Lower leg skin (tissue), 4 donors: ENCODE measurements around the gene ARID3B. TPM values are rescaled to one million over a fixed set of nuclear protein-coding genes. Genes with fewer than 3 reads are reported as not detected.

ENCODE experiments used
- DNase-seq, 2 donors: peaks; one replicate each; pipeline ENCODE4 v3.0.0-alpha.2; 2019; ENCODE audit warnings: low spot score in 2 of 2
- H3K4me3 ChIP-seq: fragments of 200-600 bp; sonication (generic); 2 replicates; pipeline ENCODE4 v1.5.1; 2017; ENCODE audit warnings: mild to moderate bottlenecking, low read depth; ENCODE audit not compliant: poor library complexity, severe bottlenecking
- POLR2A ChIP-seq, 2 donors: fragments of 450-650 bp; IDR thresholded peaks; one replicate each; pipeline ENCODE4 v1.6.1; 2016 to 2017; ENCODE audit warnings: antibody characterized with exemption in 2 of 2, mild to moderate bottlenecking in 1 of 2, moderate library complexity in 1 of 2
- WGBS, 2 donors: methylation state at CpG; one replicate each; pipeline ENCODE4 v1.1.5; 2018; 5-methylcytosine and 5-hydroxymethylcytosine counted together
- intact Hi-C: fragments of 100-400 bp; cut with DNase I; formaldehyde crosslinking; loops from one replicate; pipeline ENCODE4 v1.15.0; 2023; ENCODE audit warnings: low total_unique reads
- total RNA-seq, 4 donors: library from RNA; depleted of rRNA; stranded (reverse); fragments of >200 nt; gene quantifications; one replicate each; pipeline ENCODE4 v1.1.0, GENCODE V29; 2016
- TF ChIP-seq, protein P1 (sequence below), 3 donors: fragments of 450-650 bp; IDR thresholded peaks; one replicate each; pipeline ENCODE4 v1.5.1; 2016; ENCODE audit warnings: antibody characterized with exemption in 3 of 3, mild to moderate bottlenecking in 3 of 3, moderate library complexity in 2 of 3

The ARID3B gene
- total RNA-seq, 4 donors from 2014 or later, result 4.9 to 6.3 (median 6.1) TPM

DNA sequence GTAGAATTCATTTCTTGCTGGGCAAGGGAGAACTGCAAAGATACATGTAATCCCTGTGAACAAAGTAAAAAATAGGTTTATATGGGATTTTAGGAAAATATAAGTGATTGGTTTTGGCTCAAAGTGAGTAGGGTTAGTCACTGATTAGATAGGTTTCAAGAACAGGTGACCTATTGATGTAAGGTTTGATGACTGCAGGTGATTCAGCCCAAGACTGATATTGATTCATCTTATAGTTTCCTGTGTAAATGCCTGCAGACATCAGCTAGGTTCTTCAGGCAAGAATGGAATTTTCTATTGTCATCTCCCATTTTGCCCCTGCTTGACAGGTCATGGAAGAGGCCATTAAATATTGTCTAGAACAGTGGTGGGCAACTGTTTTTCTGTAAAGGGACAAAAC lies 23.9 kb upstream of the ARID3B start:
- no peak overlapping the region for H3K4me3 ChIP-seq
- intact Hi-C loops, result no loop called here
- TF ChIP-seq, protein P1, sequence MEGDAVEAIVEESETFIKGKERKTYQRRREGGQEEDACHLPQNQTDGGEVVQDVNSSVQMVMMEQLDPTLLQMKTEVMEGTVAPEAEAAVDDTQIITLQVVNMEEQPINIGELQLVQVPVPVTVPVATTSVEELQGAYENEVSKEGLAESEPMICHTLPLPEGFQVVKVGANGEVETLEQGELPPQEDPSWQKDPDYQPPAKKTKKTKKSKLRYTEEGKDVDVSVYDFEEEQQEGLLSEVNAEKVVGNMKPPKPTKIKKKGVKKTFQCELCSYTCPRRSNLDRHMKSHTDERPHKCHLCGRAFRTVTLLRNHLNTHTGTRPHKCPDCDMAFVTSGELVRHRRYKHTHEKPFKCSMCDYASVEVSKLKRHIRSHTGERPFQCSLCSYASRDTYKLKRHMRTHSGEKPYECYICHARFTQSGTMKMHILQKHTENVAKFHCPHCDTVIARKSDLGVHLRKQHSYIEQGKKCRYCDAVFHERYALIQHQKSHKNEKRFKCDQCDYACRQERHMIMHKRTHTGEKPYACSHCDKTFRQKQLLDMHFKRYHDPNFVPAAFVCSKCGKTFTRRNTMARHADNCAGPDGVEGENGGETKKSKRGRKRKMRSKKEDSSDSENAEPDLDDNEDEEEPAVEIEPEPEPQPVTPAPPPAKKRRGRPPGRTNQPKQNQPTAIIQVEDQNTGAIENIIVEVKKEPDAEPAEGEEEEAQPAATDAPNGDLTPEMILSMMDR (IDR thresholded peaks at IDR 0.05), result no peak
- no peak for TF ChIP-seq POLR2A (IDR thresholded peaks at IDR 0.05)
- DNase-seq, result no peak

DNA sequence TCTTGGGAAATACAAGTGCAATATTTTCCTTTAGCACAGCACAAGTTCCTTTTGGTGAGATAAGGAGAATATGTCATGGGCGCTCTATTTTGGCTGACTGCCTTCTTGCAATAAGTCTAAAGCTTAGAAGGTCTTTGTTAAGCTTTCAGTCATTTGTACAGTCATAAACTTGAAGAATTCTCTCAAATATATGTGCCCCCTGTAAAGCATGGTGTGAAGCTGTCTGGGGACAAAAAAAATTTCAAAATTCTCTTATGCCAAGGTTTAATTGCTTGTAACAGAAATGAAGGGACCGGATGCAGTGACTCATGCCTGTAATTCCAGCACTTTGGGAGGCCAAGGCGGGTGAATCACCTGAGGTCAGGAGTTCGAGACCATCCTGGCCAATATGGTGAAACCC lies 21.7 kb upstream of the ARID3B start:
- H3K4me3 ChIP-seq, result no peak overlapping the region
- intact Hi-C loops, result no loop called here
- TF ChIP-seq, protein P1 (IDR thresholded peaks at IDR 0.05), result no peak
- TF ChIP-seq POLR2A (IDR thresholded peaks at IDR 0.05), result no peak
- DNase-seq, result no peak
- WGBS, 2 donors, result 86 to 89% methylated on average over 4 of the region's 4 CpGs

DNA sequence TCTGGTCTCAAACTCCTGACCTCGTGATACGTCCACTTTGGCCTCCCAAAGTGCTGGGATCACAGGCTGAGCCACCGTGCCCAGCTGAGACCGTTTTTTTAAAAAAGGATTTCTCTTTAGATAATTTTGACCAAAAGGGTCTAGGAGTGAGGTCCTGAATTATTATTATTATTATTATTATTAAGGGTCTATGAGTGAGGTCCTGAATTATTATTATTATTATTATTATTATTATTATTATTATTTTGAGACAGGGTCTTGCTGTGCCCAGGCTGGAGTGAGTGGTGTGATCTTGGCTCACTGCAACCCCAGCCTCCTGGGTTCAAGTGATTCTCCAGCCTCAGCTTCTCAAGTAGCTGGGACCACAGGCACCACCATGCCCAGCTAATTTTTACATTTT lies 20.6 kb upstream of the ARID3B start:
- no peak overlapping the region for H3K4me3 ChIP-seq
- no peak for TF ChIP-seq POLR2A (IDR thresholded peaks at IDR 0.05)
- TF ChIP-seq, protein P1 (IDR thresholded peaks at IDR 0.05), result no peak
- 94% methylated on average over 4 of the region's 4 CpGs for WGBS, 2 donors
- DNase-seq, result no peak
- intact Hi-C loops, result loop anchor here (10.0 kb wide), 1 partner anchor 576 kb away; no protein-coding TSS in a partner anchor

DNA sequence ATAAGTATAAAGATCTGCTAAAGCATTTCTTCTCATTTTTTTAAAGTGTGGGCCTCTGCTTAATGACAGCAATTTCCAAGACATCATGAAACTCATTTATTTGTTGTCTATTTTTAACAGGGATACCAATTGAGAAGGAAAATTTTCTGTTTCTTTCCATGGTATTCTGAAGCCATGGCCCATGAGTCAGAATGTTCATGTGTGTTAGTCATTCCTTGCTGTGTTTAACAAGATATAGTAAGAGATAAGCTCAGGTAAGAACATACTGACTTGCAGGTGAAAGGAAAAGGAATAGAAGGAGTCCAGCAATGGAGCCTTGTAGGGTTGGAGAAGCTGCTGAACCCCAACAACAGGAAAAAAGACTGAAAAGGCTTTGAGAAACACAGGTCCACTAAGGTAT lies 17.0 kb upstream of the ARID3B start:
- no peak for DNase-seq
- H3K4me3 ChIP-seq, result no peak overlapping the region
- intact Hi-C loops, result loop anchor here (10.0 kb wide), 1 partner anchor 579 kb away; no protein-coding TSS in a partner anchor
- TF ChIP-seq, protein P1 (IDR thresholded peaks at IDR 0.05), result no peak
- TF ChIP-seq POLR2A (IDR thresholded peaks at IDR 0.05), result no peak

DNA sequence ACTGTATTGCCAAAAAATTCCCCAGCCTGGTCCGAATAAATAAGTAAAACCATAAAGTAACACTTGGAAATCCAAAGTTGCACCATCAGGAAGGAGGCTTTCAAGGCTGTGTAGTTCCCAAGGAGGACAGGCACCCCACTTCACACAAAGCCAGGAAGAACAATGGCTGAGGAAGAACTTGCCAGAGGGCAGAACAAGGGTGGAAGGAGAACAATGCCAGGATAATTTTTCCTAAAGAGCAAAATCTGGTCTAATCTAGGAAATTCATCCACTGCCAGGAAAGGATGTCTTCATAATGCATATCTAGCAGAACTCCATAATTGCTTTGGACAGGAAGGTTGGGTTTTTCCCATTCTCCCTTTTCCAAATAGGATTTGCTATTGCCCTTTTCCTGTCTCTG lies 15.7 kb upstream of the ARID3B start:
- intact Hi-C loops, result loop anchor here (10.0 kb wide), 1 partner anchor 581 kb away; no protein-coding TSS in a partner anchor
- H3K4me3 ChIP-seq, result no peak overlapping the region
- TF ChIP-seq, protein P1 (IDR thresholded peaks at IDR 0.05), result no peak
- no peak for TF ChIP-seq POLR2A (IDR thresholded peaks at IDR 0.05)
- 19 to 22% methylated on average over 1 of the region's 1 CpG for WGBS, 2 donors
- DNase-seq, result no peak

DNA sequence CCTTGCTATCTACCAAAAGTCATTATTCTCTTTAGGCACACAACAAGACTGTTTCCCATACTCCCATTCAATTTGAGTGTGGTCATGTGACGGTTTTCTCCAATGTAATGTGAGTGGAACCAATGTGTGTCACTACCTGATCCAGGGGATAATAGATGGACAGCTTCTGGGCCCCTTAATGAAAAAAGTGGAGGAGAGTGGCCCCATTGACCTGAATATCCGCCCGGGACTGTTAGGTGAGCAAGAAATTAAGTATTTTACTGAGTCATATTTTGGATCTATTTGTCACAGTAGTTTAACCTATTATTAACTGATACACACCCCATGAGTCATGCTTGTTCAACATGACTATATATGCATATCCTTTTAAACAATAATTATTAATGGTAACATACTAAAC lies 15.1 kb upstream of the ARID3B start:
- 33 to 58% methylated on average over 3 of the region's 3 CpGs for WGBS, 2 donors
- DNase-seq, result no peak
- H3K4me3 ChIP-seq, result no peak overlapping the region
- intact Hi-C loops, result loop anchor here (10.0 kb wide), 1 partner anchor 581 kb away; no protein-coding TSS in a partner anchor
- no peak for TF ChIP-seq POLR2A (IDR thresholded peaks at IDR 0.05)
- TF ChIP-seq, protein P1 (IDR thresholded peaks at IDR 0.05), result no peak
